Measurements from ENCODE around the gene SH2D3A.
A peak's percentile ranks its signal among the peaks of the same experiment; 100 is the strongest.

SH2D3A gene

GRCh38 chr19:6736917-6737283 is 30.3 kb downstream of the SH2D3A start:
- ChIA-PET POLR2A (interaction anchor here (0.6 to 1.8 kb wide), 4 partner anchors 82 to 206 kb away, joined by 3 to 8 read pairs (median 4); partner anchors contain the start of gene TNFSF9), CTCF (interaction anchor here (0.7 to 7.3 kb wide), 19 partner anchors 11 to 256 kb away, joined by 3 to 124 read pairs (median 6); partner anchors contain the start of genes C3 and VAV1)
- no peak for TF ChIP-seq CTCF (IDR thresholded peaks at IDR 0.05; ENCODE audit: control extremely low read depth, extremely low read depth, low read depth, missing control alignments)
- DNase-seq (ENCODE audit: extremely low spot score) = no peak

- CTCF ChIA-PET = interaction anchor here (0.7 to 7.3 kb wide), 17 partner anchors 11 to 364 kb away, joined by 3 to 124 read pairs (median 3); partner anchors contain the start of genes ALKBH7 and C3
- peak; percentile 62 for TF ChIP-seq CTCF (IDR thresholded peaks at IDR 0.05; ENCODE audit: control extremely low read depth, extremely low read depth, low read depth, missing control alignments)
- DNase-seq (ENCODE audit: extremely low spot score) = peak; percentile 81
- POLR2A ChIA-PET = interaction anchor here (0.6 kb wide), 3 partner anchors 81 to 267 kb away, joined by 3 to 4 read pairs (median 3); no protein-coding TSS in a partner anchor
Measured at GRCh38 chr19:6736169-6736916, 30.9 kb downstream of the SH2D3A start.

GRCh38 chr19:6735181-6735911 is 31.9 kb downstream of the SH2D3A start:
- no peak for TF ChIP-seq CTCF (IDR thresholded peaks at IDR 0.05; ENCODE audit: control extremely low read depth, extremely low read depth, low read depth, missing control alignments)
- ChIA-PET CTCF (interaction anchor here (0.7 to 7.3 kb wide), 5 partner anchors 13 to 363 kb away, joined by 3 to 124 read pairs (median 3); partner anchors contain the start of gene ALKBH7), POLR2A (interaction anchor here (0.9 kb wide), 1 partner anchor 24 kb away, joined by 3 read pairs; no protein-coding TSS in a partner anchor)
- DNase-seq (ENCODE audit: extremely low spot score) = no peak

GRCh38 chr19:6734096-6734696 is 33.0 kb downstream of the SH2D3A start:
- no peak for DNase-seq (ENCODE audit: extremely low spot score)
- ChIA-PET CTCF (interaction anchor here (7.3 kb wide), 1 partner anchor 130 kb away, joined by 124 read pairs; no protein-coding TSS in a partner anchor), POLR2A (no interaction called here)
- TF ChIP-seq CTCF (IDR thresholded peaks at IDR 0.05; ENCODE audit: control extremely low read depth, extremely low read depth, low read depth, missing control alignments) = no peak

- TF ChIP-seq CTCF (IDR thresholded peaks at IDR 0.05; ENCODE audit: control extremely low read depth, extremely low read depth, low read depth, missing control alignments) = peak; percentile 10
- CTCF ChIA-PET = interaction anchor here (1.3 to 7.3 kb wide), 2 partner anchors 82 to 130 kb away, joined by 3 to 124 read pairs; no protein-coding TSS in a partner anchor
- no peak for DNase-seq (ENCODE audit: extremely low spot score)
- POLR2A ChIA-PET = no interaction called here
Measured at GRCh38 chr19:6733338-6734095, 33.7 kb downstream of the SH2D3A start.

All from GM10248 (cell line).